HG03460 (cell line): ENCODE data around the gene JPH2.

Experiments
- ATAC-seq: cut with Tn5 transposase; IDR thresholded peaks from one replicate; pipeline ENCODE4 v1.9.1; 2021; ENCODE audit not compliant: unreplicated experiment

JPH2 gene

GRCh38 chr20:44160133-44160532 is 26.9 kb downstream of the JPH2 start:
- no peak for ATAC-seq

GRCh38 chr20:44159711-44160110 is 27.3 kb downstream of the JPH2 start:
- ATAC-seq, result no peak

GRCh38 chr20:44159125-44159524 is 27.9 kb downstream of the JPH2 start:
- ATAC-seq, result no peak

GRCh38 chr20:44157061-44157460 is 29.9 kb downstream of the JPH2 start:
- ATAC-seq, result no peak

GRCh38 chr20:44154521-44155001 is 32.4 kb downstream of the JPH2 start:
- ATAC-seq, result no peak

- no peak for ATAC-seq
Measured at GRCh38 chr20:44153636-44154043, 33.3 kb downstream of the JPH2 start.

- no peak for ATAC-seq
Measured at GRCh38 chr20:44151621-44152416, 35.2 kb downstream of the JPH2 start.

GRCh38 chr20:44146272-44146671 is 40.7 kb downstream of the JPH2 start:
- no peak for ATAC-seq

- no peak for ATAC-seq
Measured at GRCh38 chr20:44145131-44145775, 41.7 kb downstream of the JPH2 start.

- no peak for ATAC-seq
Measured at GRCh38 chr20:44143936-44144335, 43.1 kb downstream of the JPH2 start.

- no peak for ATAC-seq
Measured at GRCh38 chr20:44142413-44142812, 44.6 kb downstream of the JPH2 start.

- no peak for ATAC-seq
Measured at GRCh38 chr20:44141873-44142272, 45.1 kb downstream of the JPH2 start.

- ATAC-seq, result no peak
Measured at GRCh38 chr20:44138867-44139266, 48.1 kb downstream of the JPH2 start.

- no peak for ATAC-seq
Measured at GRCh38 chr20:44137266-44137801, 49.7 kb downstream of the JPH2 start.

- no peak for ATAC-seq
Measured at GRCh38 chr20:44136579-44137265, 50.3 kb downstream of the JPH2 start.

- no peak for ATAC-seq
Measured at GRCh38 chr20:44135417-44136204, 51.4 kb downstream of the JPH2 start.

- ATAC-seq, result no peak
Measured at GRCh38 chr20:44135012-44135412, 52.0 kb downstream of the JPH2 start.

GRCh38 chr20:44133424-44133823 is 53.6 kb downstream of the JPH2 start:
- no peak for ATAC-seq

- no peak for ATAC-seq
Measured at GRCh38 chr20:44131704-44132103, 55.3 kb downstream of the JPH2 start.

GRCh38 chr20:44129911-44130718 is 56.9 kb downstream of the JPH2 start:
- ATAC-seq, result no peak
